H1 (cell line): Measurements from ENCODE around the gene HSPA1L. TPM values are rescaled to one million over a fixed set of nuclear protein-coding genes. Genes with fewer than 3 reads are reported as not detected.

Source experiments
- CHD1 ChIP-seq: IDR thresholded peaks from 2 replicates; pipeline ENCODE4 v1.6.1; 2012; ENCODE audit warnings: low read depth, low read length, improper control_type of control experiment
- CHD2 ChIP-seq: IDR thresholded peaks from 2 replicates; pipeline ENCODE4 v1.6.1; 2012; ENCODE audit warnings: low read length, improper control_type of control experiment
- CHD7 ChIP-seq: fragments of 300-600 bp; sonication (generic); IDR thresholded peaks from 2 replicates; pipeline ENCODE4 v1.7.1; 2012; ENCODE audit warnings: low read length, moderate library complexity, mild to moderate bottlenecking, inconsistent platforms; ENCODE audit not compliant: insufficient replicate concordance
- CTBP2 ChIP-seq: IDR thresholded peaks from 2 replicates; pipeline ENCODE4 v1.7.0; 2011; ENCODE audit warnings: borderline replicate concordance, mild to moderate bottlenecking, moderate library complexity, mixed read lengths, low read length; ENCODE audit not compliant: insufficient read depth, insufficient read length
- EP300 ChIP-seq, 2 experiments: IDR thresholded peaks; 1 replicate in 1 of 2; 2 replicates in 1 of 2; pipeline ENCODE4 v1.6.1; 2011 to 2012; ENCODE audit warnings: low read depth in 2 of 2, low read length in 2 of 2, mild to moderate bottlenecking in 2 of 2, borderline replicate concordance in 1 of 2, inconsistent platforms in 1 of 2, moderate library complexity in 1 of 2
- JUN ChIP-seq: IDR thresholded peaks from 2 replicates; pipeline ENCODE4 v1.6.1; 2011; ENCODE audit warnings: low read depth, mild to moderate bottlenecking, improper control_type of control experiment, low read length
- POLR2AphosphoS5 ChIP-seq: IDR thresholded peaks from 2 replicates; pipeline ENCODE4 v1.6.1; 2011; ENCODE audit warnings: low read depth, low read length
- SIX5 ChIP-seq: IDR thresholded peaks from 2 replicates; pipeline ENCODE4 v1.6.1; 2011; ENCODE audit warnings: mild to moderate bottlenecking, low read depth, low read length
- SP1 ChIP-seq: IDR thresholded peaks from 2 replicates; pipeline ENCODE4 v1.6.1; 2011; ENCODE audit warnings: low read depth, low read length
- SRF ChIP-seq: IDR thresholded peaks from 2 replicates; pipeline ENCODE4 v1.6.1; 2011; ENCODE audit warnings: mild to moderate bottlenecking, low read depth, low read length, moderate library complexity
- polyA plus RNA-seq, 7 experiments: library from polyadenylated mRNA; depleted of rRNA in 3 of 7; stranded (reverse) in 5 of 7; unstranded in 2 of 7; fragments of >200 nt in 5 of 7; fragments of 200-250 nt in 2 of 7; gene quantifications; 1 replicate in 5 of 7; 2 replicates in 1 of 7; 4 replicates in 1 of 7; pipeline versions ENCODE4 v1.2.1 to v1.2.3, GENCODE V29; 2011 to 2013; ENCODE audit warnings: missing spikeins in 2 of 7, mixed read lengths in 2 of 7
- total RNA-seq: library from RNA; stranded (reverse); fragmentation: NEBNext Ultra II Directional; extraction: Animal tissue kit (Norgen Biotek cat#: 25700); gene quantifications from 2 replicates; pipeline ENCODE4 v1.2.1, GENCODE V29; 2021

The HSPA1L gene
- total and polyA plus RNA-seq, 2 of the 8 experiments (the other 6 are each of a cell fraction or from before 2014, with no cell fraction given) = 1.00 to 1.9 TPM

- TF ChIP-seq CHD7 = no peak
- no peak for TF ChIP-seq CHD2
- no peak for TF ChIP-seq CHD1
- TF ChIP-seq POLR2AphosphoS5 = no peak
- no peak for TF ChIP-seq CTBP2
- TF ChIP-seq SP1 = no peak
- TF ChIP-seq EP300 (IDR thresholded peaks at IDR 0.05; ENCODE audit: borderline replicate concordance in 1 of 2, low read depth in 2 of 2, low read length in 2 of 2) = no peak
- TF ChIP-seq SIX5 = no peak
- TF ChIP-seq SRF = no peak
- no peak for TF ChIP-seq JUN
- TF ChIP-seq, all 59 proteins: peak for 0
Observed at GRCh38 chr6:31762356-31762755, 52.7 kb downstream of the HSPA1L start, which contains the start of gene SAPCD1 (continued).
